Measurements from ENCODE around the gene SGPP2. TPM values are rescaled to one million over a fixed set of nuclear protein-coding genes. Genes with fewer than 3 reads are reported as not detected.

The SGPP2 gene
- total RNA-seq, 1 experiment from 2014 or later = not detected

DNA sequence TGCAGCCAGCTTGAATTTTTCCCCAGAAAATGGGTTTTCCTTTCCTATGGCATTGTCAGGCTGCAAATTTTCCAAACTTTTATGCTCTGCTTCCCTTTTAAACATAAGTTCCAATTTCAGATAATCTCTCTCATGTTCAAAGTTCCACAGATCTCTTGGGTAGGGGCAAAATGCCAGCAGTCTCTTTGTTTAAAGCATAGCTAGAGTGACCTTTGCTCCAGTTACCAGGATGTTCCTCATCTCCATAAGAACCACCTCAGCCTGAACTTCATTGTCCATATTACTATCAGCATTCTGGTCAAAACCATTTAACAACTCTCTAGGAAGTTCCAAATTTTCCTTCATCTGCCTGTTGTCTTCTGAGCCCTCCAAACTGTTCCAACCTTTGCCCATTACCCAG is 68.3 kb downstream of the SGPP2 start:
- Histone ChIP-seq H3T11ph (ENCODE audit: low read length) (no peak overlapping the region), H3K18ac (ENCODE audit: insufficient read length, low read depth, low read length) (no peak overlapping the region), H2AK5ac (ENCODE audit: insufficient read length, low read length) (no peak overlapping the region), H4K20me1 (ENCODE audit: control insufficient read depth, insufficient read depth, insufficient read length) (no peaks in the 10 kb centered on the region), H3K4ac (ENCODE audit: low read depth, low read length) (no peak overlapping the region), H3K4me1 (ENCODE audit: insufficient read depth, low read length) (no peaks in the 10 kb centered on the region), H3K9ac (ENCODE audit: extremely low read depth, insufficient read length, low read length) (no peak overlapping the region), H2BK5ac (ENCODE audit: insufficient read length, low read length) (no peak overlapping the region), H4K5ac (ENCODE audit: insufficient read length, low read depth, low read length) (no peak overlapping the region), H3K23ac (ENCODE audit: insufficient read length, low read depth, low read length) (no peak overlapping the region), H4K91ac (ENCODE audit: insufficient read length, low read depth, low read length) (no peak overlapping the region), H3K56ac (ENCODE audit: insufficient read length, low read depth, low read length) (no peak overlapping the region), H3K23me2 (ENCODE audit: insufficient read length, low read depth, low read length, poor library complexity, severe bottlenecking) (no peaks in the 10 kb centered on the region), H2BK12ac (ENCODE audit: insufficient read length, low read depth, low read length) (no peak overlapping the region), H3K9me3 (ENCODE audit: control insufficient read depth, low read depth, low read length) (no peaks in the 10 kb centered on the region), H4K8ac (replicated peaks; ENCODE audit: insufficient read length, low read depth, low read length) (no peak overlapping the region), H2BK20ac (ENCODE audit: low read depth, low read length, poor library complexity, severe bottlenecking) (no peak overlapping the region), H3K4me2 (ENCODE audit: insufficient read depth, insufficient read length, low read length) (no peak overlapping the region), H3K79me2 (ENCODE audit: insufficient read depth, low read length) (no peaks in the 10 kb centered on the region), H2BK15ac (ENCODE audit: low read depth, low read length) (no peak overlapping the region), H2AFZ (ENCODE audit: low read length) (no peak overlapping the region), H3K27ac (ENCODE audit: insufficient read length, low read depth, low read length) (no peak overlapping the region), H3K14ac (ENCODE audit: insufficient read depth, low read length) (no peak overlapping the region), H3K27me3 (ENCODE audit: insufficient read depth, low read length) (no peaks in the 10 kb centered on the region), H2BK120ac (ENCODE audit: low read depth, low read length, poor library complexity, severe bottlenecking) (no peak overlapping the region), H3K79me1 (ENCODE audit: insufficient read depth, low read depth, low read length, poor library complexity, severe bottlenecking) (no peaks in the 10 kb centered on the region)
- DNase-seq = no peak
- peaks cover 7 to 17% (median 9%) of the 10 kb centered on the region in 3 experiments for H3K36me3 Mint-ChIP-seq (ENCODE audit: insufficient read depth in 1 of 3, low read depth in 3 of 3)
- H3K27ac Mint-ChIP-seq = no peak overlapping the region
- no peaks in the 10 kb centered on the region for H3K4me1 Mint-ChIP-seq
- TF ChIP-seq, protein P1, sequence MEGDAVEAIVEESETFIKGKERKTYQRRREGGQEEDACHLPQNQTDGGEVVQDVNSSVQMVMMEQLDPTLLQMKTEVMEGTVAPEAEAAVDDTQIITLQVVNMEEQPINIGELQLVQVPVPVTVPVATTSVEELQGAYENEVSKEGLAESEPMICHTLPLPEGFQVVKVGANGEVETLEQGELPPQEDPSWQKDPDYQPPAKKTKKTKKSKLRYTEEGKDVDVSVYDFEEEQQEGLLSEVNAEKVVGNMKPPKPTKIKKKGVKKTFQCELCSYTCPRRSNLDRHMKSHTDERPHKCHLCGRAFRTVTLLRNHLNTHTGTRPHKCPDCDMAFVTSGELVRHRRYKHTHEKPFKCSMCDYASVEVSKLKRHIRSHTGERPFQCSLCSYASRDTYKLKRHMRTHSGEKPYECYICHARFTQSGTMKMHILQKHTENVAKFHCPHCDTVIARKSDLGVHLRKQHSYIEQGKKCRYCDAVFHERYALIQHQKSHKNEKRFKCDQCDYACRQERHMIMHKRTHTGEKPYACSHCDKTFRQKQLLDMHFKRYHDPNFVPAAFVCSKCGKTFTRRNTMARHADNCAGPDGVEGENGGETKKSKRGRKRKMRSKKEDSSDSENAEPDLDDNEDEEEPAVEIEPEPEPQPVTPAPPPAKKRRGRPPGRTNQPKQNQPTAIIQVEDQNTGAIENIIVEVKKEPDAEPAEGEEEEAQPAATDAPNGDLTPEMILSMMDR (conservative IDR thresholded peaks at IDR 0.05) = no peak
- peaks cover 21 to 23% of the 10 kb centered on the region in 2 experiments for H3K9me3 Mint-ChIP-seq
- H3K4me3 Mint-ChIP-seq = no peak overlapping the region
- H3K27me3 Mint-ChIP-seq (ENCODE audit: low read depth) = peaks cover 32% of the 10 kb centered on the region

Measured in H9 (cell line).